HG03354 (cell line): Measurements from ENCODE around the gene CLVS2.

Source experiments
- ATAC-seq: cut with Tn5 transposase; IDR thresholded peaks from one replicate; pipeline ENCODE4 v1.9.1; 2021; ENCODE audit warnings: mild to moderate bottlenecking; ENCODE audit not compliant: unreplicated experiment, poor library complexity, severe bottlenecking

The CLVS2 gene

GRCh38 chr6:122995921-122996793 lies at the start of gene CLVS2:
CLVS2 (plus strand) TSS chr6:122996235; CDS start chr6:122997778, 1,543 bp downstream.
- ATAC-seq, result no peak

GRCh38 chr6:122947355-122947754 lies 48.7 kb upstream of the CLVS2 start:
- no peak for ATAC-seq

GRCh38 chr6:122953766-122954165 lies 42.3 kb upstream of the CLVS2 start:
- ATAC-seq, result no peak

GRCh38 chr6:122956376-122956775 lies 39.7 kb upstream of the CLVS2 start:
- ATAC-seq, result no peak

- ATAC-seq, result no peak
Measured at GRCh38 chr6:122962000-122962624, 33.9 kb upstream of the CLVS2 start.

GRCh38 chr6:122969999-122970533 lies 26.0 kb upstream of the CLVS2 start:
- ATAC-seq, result no peak

GRCh38 chr6:122977180-122977579 lies 18.9 kb upstream of the CLVS2 start:
- ATAC-seq, result no peak

- ATAC-seq, result no peak
Measured at GRCh38 chr6:122984393-122984792, 11.6 kb upstream of the CLVS2 start.

GRCh38 chr6:122994256-122994655 lies 1.8 kb upstream of the CLVS2 start:
- ATAC-seq, result no peak

GRCh38 chr6:122996794-122997505 lies 915 bp downstream of the CLVS2 start:
- no peak for ATAC-seq

GRCh38 chr6:122997541-122998150 lies 1.6 kb downstream of the CLVS2 start:
- ATAC-seq, result no peak

- ATAC-seq, result no peak
Measured at GRCh38 chr6:122998403-122998975, 2.5 kb downstream of the CLVS2 start.

- no peak for ATAC-seq
Measured at GRCh38 chr6:123000244-123000770, 4.3 kb downstream of the CLVS2 start.

- no peak for ATAC-seq
Measured at GRCh38 chr6:123001540-123001939, 5.5 kb downstream of the CLVS2 start.

GRCh38 chr6:123007885-123008284 lies 11.8 kb downstream of the CLVS2 start:
- no peak for ATAC-seq

GRCh38 chr6:123009059-123009458 lies 13.0 kb downstream of the CLVS2 start:
- no peak for ATAC-seq

GRCh38 chr6:123014835-123015234 lies 18.8 kb downstream of the CLVS2 start:
- no peak for ATAC-seq

GRCh38 chr6:123016431-123017103 lies 20.5 kb downstream of the CLVS2 start:
- no peak for ATAC-seq
